ENCODE results near the gene RNF141.

RNF141 gene

GRCh38 chr11:10497371-10498021 is 43.5 kb downstream of the RNF141 start:
- no peak for DNase-seq

GRCh38 chr11:10496296-10496936 is 44.6 kb downstream of the RNF141 start:
- no peak for DNase-seq

GRCh38 chr11:10495464-10495786 is 45.6 kb downstream of the RNF141 start:
- no peak for DNase-seq

GRCh38 chr11:10494636-10495463 is 46.1 kb downstream of the RNF141 start:
- no peak for DNase-seq

- DNase-seq = no peak
These were observed 47.8 kb downstream of the RNF141 start for GRCh38 chr11:10493041-10493663.

GRCh38 chr11:10492084-10492483 is 48.9 kb downstream of the RNF141 start:
- no peak for DNase-seq

- DNase-seq = no peak
These were observed 50.4 kb downstream of the RNF141 start for GRCh38 chr11:10490398-10491241.

GRCh38 chr11:10490032-10490397 is 51.0 kb downstream of the RNF141 start:
- DNase-seq = no peak

GRCh38 chr11:10488934-10489691 is 51.9 kb downstream of the RNF141 start:
- no peak for DNase-seq

GRCh38 chr11:10488121-10488933 is 52.7 kb downstream of the RNF141 start:
- no peak for DNase-seq

GRCh38 chr11:10487002-10487647 is 53.9 kb downstream of the RNF141 start:
- no peak for DNase-seq

GRCh38 chr11:10486161-10486840 is 54.7 kb downstream of the RNF141 start:
- no peak for DNase-seq

- DNase-seq = no peak
These were observed 55.3 kb downstream of the RNF141 start for GRCh38 chr11:10485646-10486045.

GRCh38 chr11:10484461-10485180 is 56.4 kb downstream of the RNF141 start:
- DNase-seq = no peak

GRCh38 chr11:10483584-10483983 is 57.4 kb downstream of the RNF141 start:
- DNase-seq = no peak

GRCh38 chr11:10483174-10483573 is 57.8 kb downstream of the RNF141 start:
- DNase-seq = no peak

GRCh38 chr11:10481560-10482349 is 59.2 kb downstream of the RNF141 start:
- DNase-seq = no peak

- no peak for DNase-seq
These were observed 60.2 kb downstream of the RNF141 start for GRCh38 chr11:10480760-10481159.
